HPDE6-E6E7 (cell line): Measurements from ENCODE around the gene UBTD2.
"Not testable (repeated sequence)": the region's sequence is repeated elsewhere in the genome, so short reads cannot be mapped to it uniquely, and the experiment has no call there.

ENCODE experiments used
- DNase-seq: peaks from one replicate; pipeline ENCODE4 v3.0.0; 2011; ENCODE audit warnings: missing footprints; ENCODE audit errors: extremely low spot score

Gene UBTD2

GRCh38 chr5:172293054-172293744 is 9.6 kb upstream of the UBTD2 start:
- DNase-seq, result no peak

- not testable (repeated sequence) for DNase-seq
Measured at GRCh38 chr5:172291837-172292236, 8.3 kb upstream of the UBTD2 start.

DNA sequence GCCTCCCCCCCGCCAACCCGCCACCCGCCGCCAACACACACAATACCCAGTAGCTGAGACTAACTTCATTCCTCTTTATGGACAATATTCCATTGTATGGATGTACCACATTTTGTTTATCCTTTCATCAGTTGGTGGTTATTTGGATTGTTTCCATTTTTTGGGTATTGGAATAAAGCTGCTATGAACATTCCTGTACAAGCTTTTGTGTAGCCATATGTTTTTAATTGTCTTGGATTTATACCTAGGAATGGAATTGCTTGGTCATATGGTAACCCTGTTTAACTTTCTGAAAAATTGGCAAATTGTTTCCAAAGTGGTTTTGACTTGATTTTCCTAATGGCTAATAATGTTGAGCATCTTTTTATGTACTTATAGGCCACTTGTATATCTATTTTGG is 4.9 kb upstream of the UBTD2 start:
- DNase-seq, result no peak

GRCh38 chr5:172287140-172287539 is 3.6 kb upstream of the UBTD2 start:
- DNase-seq, result not testable (repeated sequence)

- no peak for DNase-seq
Measured at GRCh38 chr5:172285226-172286143, 1.9 kb upstream of the UBTD2 start.

GRCh38 chr5:172284611-172284980 is 1.0 kb upstream of the UBTD2 start:
- DNase-seq, result no peak

DNA sequence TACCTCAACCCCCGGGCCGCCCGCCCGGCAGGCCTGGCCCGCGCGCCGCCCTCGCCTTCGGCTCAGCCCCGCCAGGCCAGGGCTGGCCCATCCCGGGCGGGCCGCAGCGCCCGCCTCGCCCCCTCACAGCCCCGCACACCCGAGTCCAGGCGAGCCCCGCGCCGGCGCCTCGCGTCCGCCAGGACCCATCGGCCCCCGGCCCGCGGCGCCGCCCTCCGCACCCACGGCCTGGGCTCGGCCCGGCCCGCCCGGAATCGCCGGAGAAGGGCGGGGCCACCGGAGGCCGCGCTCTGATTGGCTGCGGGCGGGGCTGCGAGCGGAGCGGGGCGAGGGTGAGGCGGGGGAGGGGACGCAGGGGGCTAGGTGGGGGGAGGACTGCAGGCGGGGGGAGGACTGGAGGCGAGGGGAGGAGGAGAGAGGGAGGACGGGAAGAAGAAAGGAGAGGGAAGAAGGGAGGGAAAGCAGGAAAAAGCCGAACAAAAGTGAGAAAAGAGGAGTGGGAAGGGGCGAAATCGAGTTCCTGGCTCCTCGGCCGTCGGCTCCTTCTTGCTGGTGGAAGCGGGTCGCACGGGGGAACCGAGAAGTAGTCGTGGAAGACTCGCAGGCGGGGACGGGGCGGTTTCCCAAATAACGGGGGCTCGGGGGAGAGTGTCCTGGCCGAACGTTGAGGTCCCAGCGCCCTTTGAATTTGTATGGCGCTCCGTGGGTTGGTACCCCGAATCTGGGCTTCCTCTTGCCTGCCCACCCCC is 472 bp upstream of the UBTD2 start:
- peak; percentile 80 for DNase-seq

DNA sequence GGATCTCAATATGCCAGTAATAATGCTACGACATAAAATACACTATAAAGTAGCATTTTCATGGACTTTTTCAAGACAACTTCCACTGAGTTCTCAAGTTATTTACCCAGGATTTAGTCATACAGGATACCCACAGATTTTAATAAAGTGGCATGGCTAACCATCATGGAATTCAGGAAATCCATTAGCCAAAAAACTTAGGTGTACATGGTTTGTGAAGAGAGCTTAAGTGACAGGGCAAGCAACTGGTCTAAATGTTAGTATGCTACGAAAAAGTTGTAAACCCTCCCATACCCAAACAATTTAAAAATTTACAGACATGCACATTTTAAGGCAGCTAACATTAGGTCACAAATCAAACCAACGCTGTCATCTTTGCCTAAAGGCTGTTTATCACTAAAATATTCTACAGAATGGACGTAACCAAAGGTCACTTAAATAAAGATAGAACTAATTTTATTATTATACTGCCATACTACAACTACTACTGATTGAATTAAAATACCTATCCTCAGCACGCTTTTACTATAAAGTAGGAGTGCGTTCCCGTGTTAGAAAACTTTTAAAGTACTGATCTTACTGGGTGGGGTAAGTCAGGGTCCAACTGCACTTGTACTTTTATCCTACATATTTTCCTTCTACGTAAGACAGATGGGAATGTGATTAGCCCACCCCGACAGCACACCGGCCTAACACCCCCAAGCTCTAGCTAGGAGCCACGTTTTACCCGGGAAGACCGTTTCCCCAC is 1.1 kb downstream of the UBTD2 start:
- no peak for DNase-seq

DNA sequence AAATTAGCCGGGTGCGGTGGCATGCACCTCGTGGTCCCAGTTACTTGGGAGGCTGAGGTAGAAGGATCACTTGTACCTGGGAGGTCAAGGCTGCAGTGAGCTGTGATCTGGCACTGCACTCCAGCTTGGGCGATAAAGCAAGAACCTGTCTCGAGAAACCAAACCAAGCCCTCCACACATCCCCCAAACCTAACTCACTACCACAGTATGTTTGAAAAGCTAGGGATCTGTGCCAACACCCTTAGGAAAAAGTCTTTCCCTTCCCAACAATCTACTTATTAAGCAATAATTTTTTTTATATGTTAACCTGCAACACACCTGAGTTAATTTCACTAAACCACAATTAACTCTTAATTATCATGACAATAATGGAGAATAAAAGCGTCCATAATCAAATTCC is 2.2 kb downstream of the UBTD2 start:
- DNase-seq, result no peak

DNA sequence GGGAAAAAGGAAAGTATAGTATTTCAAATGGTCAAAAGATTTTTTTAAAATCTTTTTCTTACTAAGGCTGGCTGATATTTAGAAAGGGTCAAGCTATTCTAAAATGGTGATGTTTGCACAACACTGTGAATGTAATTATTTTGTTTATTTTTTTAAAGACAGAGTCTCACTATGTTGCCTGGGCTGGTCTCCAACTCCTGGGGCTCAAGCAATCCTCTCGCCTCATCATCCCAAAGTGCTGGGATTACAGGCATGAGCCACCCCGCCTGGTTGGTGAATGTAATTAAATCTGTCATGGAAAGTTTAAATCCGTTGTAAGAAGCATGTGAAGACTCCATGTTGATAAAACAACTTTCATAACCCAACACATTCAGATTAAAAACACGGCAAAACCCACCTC is 2.6 kb downstream of the UBTD2 start:
- no peak for DNase-seq

DNA sequence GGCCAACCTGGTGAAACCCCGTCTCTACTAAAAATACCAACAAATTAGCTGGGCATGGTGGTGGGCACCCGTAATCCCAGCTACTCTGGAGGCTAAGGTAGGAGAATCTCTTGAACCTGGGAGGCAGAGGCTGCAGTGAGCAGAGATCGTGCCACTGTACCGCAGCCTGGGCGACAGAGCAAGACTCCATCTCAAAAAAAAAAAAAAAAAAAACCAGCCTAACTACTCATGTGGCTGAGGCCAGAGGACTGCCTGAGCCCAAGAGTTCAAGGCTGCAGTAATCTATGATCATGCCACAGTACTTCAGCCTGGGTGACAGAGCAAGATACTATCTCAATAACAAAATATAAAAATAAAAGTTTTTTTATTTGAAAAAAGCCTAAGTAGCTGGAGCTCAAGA is 3.2 kb downstream of the UBTD2 start:
- no peak for DNase-seq

DNA sequence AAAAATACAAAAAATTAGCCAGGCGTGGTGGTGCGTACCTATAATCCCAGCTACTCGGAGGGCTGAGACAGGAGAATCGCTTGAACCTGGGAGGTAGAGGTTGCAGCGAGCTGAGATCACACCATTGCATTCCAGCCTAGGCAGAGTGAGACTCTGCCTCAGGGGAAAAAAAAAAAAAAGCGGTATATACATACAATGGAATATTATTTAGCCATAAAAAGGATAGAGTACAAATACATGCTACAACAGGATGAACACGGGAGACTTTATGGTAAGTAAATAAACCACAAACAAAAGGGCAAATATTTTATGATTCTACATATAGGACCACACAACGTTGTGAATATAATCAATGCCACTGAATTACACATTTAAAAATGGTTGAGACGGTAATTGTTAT is 5.2 kb downstream of the UBTD2 start:
- DNase-seq, result no peak

- DNase-seq, result peak; percentile 60
Measured at GRCh38 chr5:172276214-172276613, 7.3 kb downstream of the UBTD2 start.

GRCh38 chr5:172274951-172275753 is 8.4 kb downstream of the UBTD2 start:
- DNase-seq, result peak; percentile 50

DNA sequence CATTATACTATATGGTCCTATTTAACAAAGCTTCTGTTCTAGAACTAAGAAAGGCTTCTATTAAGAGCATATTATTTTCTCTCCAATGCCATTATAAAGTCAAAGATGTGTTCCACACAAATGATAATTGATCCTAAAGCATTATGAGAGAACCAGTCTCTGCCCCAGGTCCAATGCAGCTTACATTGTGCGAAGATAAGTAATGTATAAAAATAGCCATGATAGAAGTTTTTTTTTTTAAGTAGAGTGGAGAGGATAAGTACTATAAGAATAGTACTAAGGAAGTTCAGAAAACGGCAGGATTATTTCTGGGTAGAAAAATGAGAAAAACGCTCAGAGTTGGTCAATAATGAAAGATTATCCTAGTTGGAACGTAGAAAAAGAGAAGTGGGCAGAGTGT is 15.6 kb downstream of the UBTD2 start:
- no peak for DNase-seq

- DNase-seq, result no peak
Measured at GRCh38 chr5:172266676-172267092, 16.9 kb downstream of the UBTD2 start.

DNA sequence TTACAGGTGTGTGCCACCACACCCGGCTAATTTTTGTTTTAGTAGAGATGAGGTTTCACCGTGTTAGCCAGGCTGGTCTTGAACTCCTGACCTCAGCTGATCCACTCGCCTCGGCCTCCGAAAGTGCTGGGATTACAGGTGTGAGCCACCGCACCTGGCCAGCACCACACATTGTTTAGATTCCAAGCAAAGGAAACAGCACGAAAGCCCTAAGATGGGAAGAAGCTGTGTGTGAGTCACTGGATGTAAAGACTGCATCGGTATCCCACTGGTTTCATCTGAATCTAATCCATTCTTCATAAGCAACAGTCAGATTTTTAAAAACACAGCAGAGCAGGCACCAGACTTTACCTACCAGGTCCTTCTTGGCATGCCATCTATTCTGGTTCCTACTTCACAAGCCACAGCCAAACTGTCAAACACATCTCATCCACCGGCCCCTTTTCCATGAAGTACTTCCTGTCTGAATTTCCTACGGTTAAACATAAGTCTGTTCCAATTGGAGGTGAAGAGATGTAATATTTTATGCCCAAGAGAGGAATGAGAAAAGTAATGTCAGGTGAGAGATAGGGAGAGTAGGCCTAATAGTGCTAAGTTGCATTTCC is 17.4 kb downstream of the UBTD2 start:
- DNase-seq, result no peak

DNA sequence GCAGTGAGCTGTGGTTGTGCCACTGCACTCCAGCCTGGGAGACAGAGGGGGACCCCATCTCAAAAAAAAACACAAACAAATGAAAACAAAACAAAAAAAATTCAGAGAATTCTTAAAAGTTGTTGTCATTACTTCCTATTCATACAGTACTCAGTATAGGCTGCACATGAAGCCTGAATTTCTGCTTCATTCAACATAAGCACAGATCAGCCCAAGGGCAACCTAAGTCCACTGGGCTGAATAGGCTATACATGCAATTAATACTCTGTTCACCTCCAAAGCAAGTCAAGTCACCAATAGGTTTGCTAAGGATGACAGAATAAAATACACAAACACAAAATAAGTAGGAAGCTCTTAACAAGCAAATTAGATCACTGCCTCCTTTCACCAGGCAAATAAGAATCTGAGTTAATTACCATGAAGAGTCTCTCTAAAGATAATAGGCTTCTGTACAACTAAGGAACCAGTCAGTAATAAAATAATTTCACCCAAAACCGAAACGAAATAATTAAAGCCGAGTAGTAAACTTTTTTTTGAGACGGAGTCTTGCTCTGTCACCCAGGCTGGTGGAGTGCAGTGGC is 18.7 kb downstream of the UBTD2 start:
- DNase-seq, result no peak

- DNase-seq, result no peak
Measured at GRCh38 chr5:172255444-172255843, 28.1 kb downstream of the UBTD2 start.

DNA sequence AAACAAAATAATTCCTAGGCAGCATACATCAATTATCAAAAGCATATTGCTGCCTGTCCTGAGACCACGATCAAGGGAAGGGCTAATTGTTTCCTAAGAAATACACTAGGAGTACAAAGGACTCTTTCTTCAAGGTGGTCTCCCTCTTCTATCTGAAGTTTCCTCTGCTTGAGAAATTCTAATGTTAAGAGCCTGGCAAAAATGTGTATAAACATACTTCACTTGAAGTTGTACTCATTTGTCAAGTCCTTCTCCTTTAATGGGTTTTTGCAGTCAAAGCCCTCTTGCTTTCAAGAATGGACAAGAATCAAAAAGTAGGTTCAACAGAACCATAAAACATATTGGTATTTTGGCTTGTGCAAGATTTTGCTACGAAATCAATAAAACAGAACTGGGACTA is 31.1 kb downstream of the UBTD2 start:
- DNase-seq, result no peak
